Stimulated activated naive CD8-positive, alpha-beta T cell treated with anti-CD3 and anti-CD28 coated beads, Interleukin-15, amount 100 ng/mL, for 72 hours (primary cell): ENCODE data around the gene CUX1.

Source experiments
- ATAC-seq: fragments of 150-1000 bp; cut with Tn5 transposase; 2 replicates; pipeline ENCODE4 v1.10.0; 2021; ENCODE audit warnings: mild to moderate bottlenecking, moderate library complexity
- DNase-seq, 2 donors: peaks; one replicate each; pipeline ENCODE4 v3.0.0; 2021 to 2022
- H3K27ac Mint-ChIP-seq, 2 donors: one replicate each; pipeline ENCODE4 v1.8.0; 2022; ENCODE audit warnings: mild to moderate bottlenecking in 2 of 2, mixed read lengths in 2 of 2, moderate library complexity in 2 of 2
- H3K27me3 Mint-ChIP-seq: one replicate; pipeline ENCODE4 v1.8.0; 2022; ENCODE audit warnings: mixed read lengths
- H3K4me1 Mint-ChIP-seq: one replicate; pipeline ENCODE4 v1.8.0; 2022; ENCODE audit warnings: mild to moderate bottlenecking, mixed read lengths
- H3K4me3 Mint-ChIP-seq, 2 donors: one replicate each; pipeline ENCODE4 v1.8.0; 2022; ENCODE audit warnings: mild to moderate bottlenecking in 2 of 2, mixed read lengths in 2 of 2, moderate library complexity in 1 of 2
- H3K9me3 Mint-ChIP-seq, 2 donors: one replicate each; pipeline ENCODE4 v1.8.0; 2022; ENCODE audit warnings: mixed read lengths in 2 of 2

The CUX1 gene

GRCh38 chr7:102089175-102090098 lies 272.0 kb downstream of the CUX1 start:
- peaks cover 15 to 28% of the 10 kb centered on the region in 2 donors for H3K9me3 Mint-ChIP-seq
- no peak for ATAC-seq
- H3K4me3 Mint-ChIP-seq = no peak overlapping the region
- DNase-seq = no peak
- H3K4me1 Mint-ChIP-seq = no peaks in the 10 kb centered on the region
- H3K27me3 Mint-ChIP-seq = no peaks in the 10 kb centered on the region
- H3K27ac Mint-ChIP-seq = no peak overlapping the region

GRCh38 chr7:102093599-102094315 lies 276.3 kb downstream of the CUX1 start:
- Mint-ChIP-seq H3K27ac (no peak overlapping the region), H3K4me3 (no peak overlapping the region), H3K9me3 (peaks cover 4 to 12% of the 10 kb centered on the region in 2 donors), H3K4me1 (no peaks in the 10 kb centered on the region), H3K27me3 (no peaks in the 10 kb centered on the region)
- no peak for ATAC-seq
- DNase-seq = no peak

- ATAC-seq = no peak
- no peak for DNase-seq
- peak overlapping the region in 1 of 2 donors; percentile 58 for H3K27ac Mint-ChIP-seq
- H3K4me1 Mint-ChIP-seq = no peaks in the 10 kb centered on the region
- no peaks in the 10 kb centered on the region for H3K27me3 Mint-ChIP-seq
- H3K9me3 Mint-ChIP-seq = peaks cover 0 to 7% of the 10 kb centered on the region in 2 donors
- no peak overlapping the region for H3K4me3 Mint-ChIP-seq
Observed at GRCh38 chr7:102094316-102094650, 276.9 kb downstream of the CUX1 start.

GRCh38 chr7:102095321-102096011 lies 278.0 kb downstream of the CUX1 start:
- no peak overlapping the region for H3K4me3 Mint-ChIP-seq
- no peaks in the 10 kb centered on the region for H3K27me3 Mint-ChIP-seq
- no peak for ATAC-seq
- H3K4me1 Mint-ChIP-seq = no peaks in the 10 kb centered on the region
- no peak overlapping the region for H3K27ac Mint-ChIP-seq
- DNase-seq = no peak
- no peaks in the 10 kb centered on the region for H3K9me3 Mint-ChIP-seq

GRCh38 chr7:102096012-102096332 lies 278.5 kb downstream of the CUX1 start:
- Mint-ChIP-seq H3K4me3 (no peak overlapping the region), H3K27ac (no peak overlapping the region), H3K4me1 (no peaks in the 10 kb centered on the region), H3K9me3 (no peaks in the 10 kb centered on the region), H3K27me3 (no peaks in the 10 kb centered on the region)
- ATAC-seq (no peak), DNase-seq (no peak)

GRCh38 chr7:102096706-102097427 lies 279.4 kb downstream of the CUX1 start:
- Mint-ChIP-seq H3K27me3 (no peaks in the 10 kb centered on the region), H3K27ac (no peak overlapping the region), H3K9me3 (no peaks in the 10 kb centered on the region), H3K4me3 (no peak overlapping the region), H3K4me1 (no peaks in the 10 kb centered on the region)
- DNase-seq (no peak), ATAC-seq (no peak)

- ATAC-seq (no peak), DNase-seq (no peak)
- no peaks in the 10 kb centered on the region for H3K9me3 Mint-ChIP-seq
- H3K4me3 Mint-ChIP-seq = no peak overlapping the region
- peak overlapping the region in 1 of 2 donors; percentile 57 for H3K27ac Mint-ChIP-seq
- no peaks in the 10 kb centered on the region for H3K4me1 Mint-ChIP-seq
- no peaks in the 10 kb centered on the region for H3K27me3 Mint-ChIP-seq
Observed at GRCh38 chr7:102097601-102098161, 280.3 kb downstream of the CUX1 start.

- DNase-seq = no peak
- Mint-ChIP-seq H3K27ac (no peak overlapping the region), H3K4me1 (no peaks in the 10 kb centered on the region), H3K27me3 (no peaks in the 10 kb centered on the region), H3K4me3 (no peak overlapping the region), H3K9me3 (no peaks in the 10 kb centered on the region)
- ATAC-seq = no peak
Observed at GRCh38 chr7:102098986-102099385, 281.6 kb downstream of the CUX1 start.

- no peak for ATAC-seq
- Mint-ChIP-seq H3K27me3 (no peaks in the 10 kb centered on the region), H3K27ac (peak overlapping the region in 1 of 2 donors; percentile 13), H3K9me3 (no peaks in the 10 kb centered on the region), H3K4me3 (no peak overlapping the region), H3K4me1 (no peaks in the 10 kb centered on the region)
- no peak for DNase-seq
Observed at GRCh38 chr7:102099474-102099873, 282.0 kb downstream of the CUX1 start.

GRCh38 chr7:102101111-102101551 lies 283.7 kb downstream of the CUX1 start:
- Mint-ChIP-seq H3K9me3 (no peaks in the 10 kb centered on the region), H3K27ac (no peak overlapping the region), H3K4me3 (no peak overlapping the region), H3K27me3 (no peaks in the 10 kb centered on the region), H3K4me1 (no peaks in the 10 kb centered on the region)
- DNase-seq (no peak), ATAC-seq (no peak)

- Mint-ChIP-seq H3K27me3 (no peaks in the 10 kb centered on the region), H3K4me1 (no peaks in the 10 kb centered on the region), H3K4me3 (no peak overlapping the region), H3K9me3 (no peaks in the 10 kb centered on the region), H3K27ac (no peak overlapping the region)
- DNase-seq = no peak
- ATAC-seq = no peak
Observed at GRCh38 chr7:102101926-102102325, 284.5 kb downstream of the CUX1 start.

GRCh38 chr7:102103027-102103372 lies 285.6 kb downstream of the CUX1 start:
- Mint-ChIP-seq H3K9me3 (no peaks in the 10 kb centered on the region), H3K4me3 (no peak overlapping the region), H3K27ac (no peak overlapping the region), H3K27me3 (no peaks in the 10 kb centered on the region), H3K4me1 (no peaks in the 10 kb centered on the region)
- no peak for ATAC-seq
- DNase-seq = no peak

- Mint-ChIP-seq H3K27me3 (no peaks in the 10 kb centered on the region), H3K4me3 (no peak overlapping the region), H3K9me3 (no peaks in the 10 kb centered on the region), H3K27ac (no peak overlapping the region), H3K4me1 (no peaks in the 10 kb centered on the region)
- DNase-seq = no peak
- ATAC-seq = no peak
Observed at GRCh38 chr7:102104245-102104644, 286.8 kb downstream of the CUX1 start.

GRCh38 chr7:102106625-102107024 lies 289.2 kb downstream of the CUX1 start:
- Mint-ChIP-seq H3K27me3 (no peaks in the 10 kb centered on the region), H3K27ac (no peak overlapping the region), H3K9me3 (no peaks in the 10 kb centered on the region), H3K4me1 (no peaks in the 10 kb centered on the region), H3K4me3 (no peak overlapping the region)
- DNase-seq = no peak
- ATAC-seq = no peak

GRCh38 chr7:102107474-102108104 lies 290.2 kb downstream of the CUX1 start:
- H3K9me3 Mint-ChIP-seq = no peaks in the 10 kb centered on the region
- no peak overlapping the region for H3K4me3 Mint-ChIP-seq
- ATAC-seq (no peak), DNase-seq (no peak)
- H3K4me1 Mint-ChIP-seq = no peaks in the 10 kb centered on the region
- H3K27ac Mint-ChIP-seq = no peak overlapping the region
- no peaks in the 10 kb centered on the region for H3K27me3 Mint-ChIP-seq
